GM18867 (cell line): ENCODE data around the gene ARMH3.
"Not testable (repeated sequence)": the region's sequence is repeated elsewhere in the genome, so short reads cannot be mapped to it uniquely, and the experiment has no call there.

ENCODE experiments used
- ATAC-seq: cut with Tn5 transposase; IDR thresholded peaks from one replicate; pipeline ENCODE4 v1.9.1; 2021; ENCODE audit warnings: mild to moderate bottlenecking, moderate library complexity; ENCODE audit not compliant: unreplicated experiment

The ARMH3 gene

DNA sequence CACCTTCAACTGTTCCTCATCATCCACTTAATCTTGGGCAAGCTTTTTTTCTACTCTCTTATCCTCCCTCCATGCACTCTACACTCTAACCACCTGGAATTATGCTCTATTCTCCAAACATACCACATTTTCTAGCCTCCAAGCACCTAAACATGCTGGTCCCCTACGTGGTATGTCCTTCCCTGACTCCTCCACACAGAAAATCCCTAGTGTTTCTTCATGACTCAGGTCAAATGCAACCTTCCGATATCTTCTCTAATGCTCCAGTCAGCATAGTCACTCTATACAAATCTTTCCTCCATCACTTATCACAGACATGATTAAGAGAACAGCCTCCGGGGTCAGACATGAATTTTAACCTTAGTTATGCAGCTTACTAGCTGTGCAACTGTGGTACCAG is 68.8 kb downstream of the ARMH3 start:
- ATAC-seq = no peak

DNA sequence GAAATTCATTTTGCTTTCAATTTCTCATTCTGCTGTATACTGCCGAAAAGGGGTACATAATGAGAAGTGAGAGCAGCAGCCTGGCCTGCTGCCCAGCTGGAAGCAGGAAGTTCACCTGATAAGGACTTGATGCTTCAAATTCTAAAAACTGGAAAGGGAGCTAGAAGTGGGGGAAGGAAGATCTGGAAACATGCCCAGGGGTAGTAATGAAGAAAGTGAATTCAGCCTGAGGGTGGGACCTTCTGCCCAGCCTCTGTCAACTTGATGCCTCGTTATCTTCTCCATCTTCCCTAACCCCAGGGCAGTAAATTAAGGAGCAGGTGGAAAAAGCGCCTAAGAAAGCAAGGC is 69.4 kb downstream of the ARMH3 start:
- no peak for ATAC-seq

DNA sequence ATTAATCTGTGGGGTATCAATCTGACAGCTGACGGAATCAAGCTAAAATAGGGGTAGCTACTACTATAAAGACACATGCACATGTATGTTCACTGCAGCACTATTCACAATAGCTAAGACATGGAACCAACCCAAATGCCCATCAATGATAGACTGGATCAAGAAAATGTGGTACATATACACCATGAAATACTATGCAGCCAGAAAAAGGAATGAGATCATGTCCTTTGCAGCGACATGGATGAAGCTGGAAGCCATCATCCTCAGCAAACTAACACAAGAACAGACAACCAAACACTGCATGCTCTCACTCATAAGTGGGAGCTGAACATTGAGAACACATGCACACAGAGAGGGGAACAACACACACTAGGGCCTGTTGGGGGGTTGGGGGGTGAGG is 75.3 kb downstream of the ARMH3 start:
- ATAC-seq = not testable (repeated sequence)

DNA sequence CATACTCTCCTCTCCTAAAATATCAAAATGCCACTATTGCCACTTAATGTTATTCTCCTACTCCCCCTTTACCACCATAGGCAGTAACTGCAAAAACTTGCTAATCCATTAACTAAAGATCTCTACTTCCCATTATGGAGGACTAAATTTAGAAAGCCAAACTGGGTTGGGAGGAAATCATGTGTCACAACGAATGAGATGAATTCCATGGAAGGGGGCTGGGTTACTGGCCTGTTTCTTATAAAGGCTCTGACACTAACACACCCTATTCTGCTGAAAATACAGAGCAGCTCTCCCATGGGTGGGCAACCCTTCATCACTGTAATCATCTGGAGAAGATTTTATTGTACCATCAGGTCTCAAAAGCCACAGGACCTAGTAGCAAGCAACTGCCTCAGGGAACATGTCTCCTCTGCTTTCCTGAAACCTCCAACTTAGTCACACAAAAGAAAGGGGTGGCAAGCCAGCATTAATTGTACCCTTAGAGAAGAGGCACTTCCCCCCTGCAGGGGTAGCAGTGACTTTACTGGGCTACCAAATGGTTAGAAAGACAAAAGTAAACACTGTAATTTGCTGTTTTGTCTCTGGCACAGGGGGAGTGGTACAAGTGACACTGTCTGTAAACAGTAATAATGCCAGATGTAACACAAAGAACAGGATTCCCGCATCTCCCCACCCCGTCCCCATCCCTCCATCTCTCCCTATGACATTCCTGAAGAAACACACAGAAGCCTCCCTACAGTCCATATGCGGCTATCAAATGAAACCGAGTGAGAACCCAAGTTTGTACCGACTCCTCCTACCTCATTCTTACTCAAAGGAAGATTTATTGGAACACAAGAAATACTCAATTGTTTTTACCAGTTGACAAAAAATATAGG is 81.6 kb downstream of the ARMH3 start:
- ATAC-seq = no peak

DNA sequence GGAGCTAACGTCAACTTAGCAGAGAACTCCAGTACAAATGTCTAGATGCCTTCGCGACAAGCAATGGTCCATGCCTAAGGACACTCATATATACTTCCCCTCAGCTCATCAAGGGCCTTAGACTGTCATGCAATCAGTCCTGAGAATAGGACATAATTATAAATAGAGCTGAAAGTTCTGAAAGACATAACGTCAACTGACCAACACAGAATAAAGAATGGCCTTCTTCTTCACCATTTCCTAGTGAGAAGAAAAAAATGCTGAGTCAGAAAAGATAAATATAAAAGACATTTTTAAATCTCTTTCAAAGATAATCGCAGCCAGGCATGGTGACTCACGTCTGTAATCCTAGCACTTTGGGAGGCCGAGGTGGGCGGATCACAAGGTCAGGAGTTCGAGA is 83.2 kb downstream of the ARMH3 start:
- no peak for ATAC-seq

DNA sequence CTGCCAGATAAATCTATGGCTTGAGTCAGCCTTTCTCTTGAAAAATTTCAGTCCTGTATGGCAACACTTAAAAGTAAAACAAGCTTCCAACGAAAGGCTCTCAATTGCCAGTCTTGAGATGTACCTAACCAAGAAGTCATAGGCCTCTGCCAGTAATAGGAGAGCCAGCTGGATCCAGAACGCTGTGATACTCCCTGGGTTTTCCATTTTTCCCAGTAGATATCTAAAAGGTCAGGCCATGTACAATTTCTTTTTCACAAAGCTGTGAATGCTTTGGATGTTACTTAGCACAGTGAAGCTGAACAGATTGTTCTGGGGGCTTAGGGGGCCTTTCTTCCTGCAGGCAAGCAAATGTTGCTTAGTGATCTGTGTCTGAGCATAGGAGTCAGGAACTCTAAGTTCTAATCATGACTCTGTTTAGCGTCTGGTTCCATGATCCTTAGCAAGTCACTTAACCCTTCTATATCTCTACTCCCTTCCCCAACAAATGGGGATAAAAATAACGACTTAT is 86.5 kb downstream of the ARMH3 start:
- no peak for ATAC-seq

DNA sequence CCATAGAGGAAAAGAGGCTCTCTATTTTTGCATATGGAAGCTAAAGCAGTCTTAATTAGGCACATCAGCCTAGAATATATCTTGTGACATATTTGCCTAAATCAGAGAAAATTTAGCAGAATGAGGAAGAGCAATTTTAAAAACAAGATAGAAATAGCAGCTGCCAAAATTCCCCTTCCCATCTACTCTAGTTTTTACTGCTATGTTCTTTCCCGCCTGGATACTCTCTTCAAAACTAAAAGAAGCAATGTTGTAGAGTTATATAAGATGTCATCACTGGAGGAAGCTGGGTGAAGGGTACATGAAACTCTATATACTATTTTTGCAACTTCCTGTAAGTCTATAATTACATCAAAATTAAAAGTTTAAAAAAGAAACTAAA is 87.0 kb downstream of the ARMH3 start:
- no peak for ATAC-seq

DNA sequence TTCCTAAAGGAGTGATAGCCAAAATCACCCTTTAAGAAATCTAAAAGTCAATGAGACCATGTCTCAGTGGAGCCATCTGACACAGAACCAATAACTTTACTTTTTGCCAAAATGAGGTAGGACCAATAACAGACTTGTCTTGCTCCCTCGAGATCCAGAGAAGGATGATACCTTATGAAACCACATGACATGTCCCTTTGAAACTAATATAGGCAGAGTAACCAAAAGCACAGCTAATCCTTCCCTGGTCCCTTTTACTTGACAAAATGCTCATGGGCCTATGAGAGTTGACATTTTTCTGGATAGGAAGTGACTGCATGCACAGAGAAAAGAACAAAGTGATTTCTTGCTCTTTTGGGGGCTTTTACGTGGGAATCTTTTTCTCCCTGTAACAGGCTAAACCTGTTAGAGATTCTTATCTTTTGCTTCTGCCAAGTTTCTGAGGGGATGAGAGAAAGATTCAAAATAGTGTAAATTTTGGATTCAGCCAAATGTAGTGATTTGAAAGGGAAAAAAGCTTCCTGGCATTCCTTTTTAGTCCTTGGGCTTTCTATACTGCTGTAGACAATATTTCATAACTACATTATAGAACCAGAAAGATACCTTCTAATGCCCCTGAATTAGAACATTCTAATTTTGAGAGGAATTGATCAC is 87.6 kb downstream of the ARMH3 start:
- ATAC-seq = no peak

DNA sequence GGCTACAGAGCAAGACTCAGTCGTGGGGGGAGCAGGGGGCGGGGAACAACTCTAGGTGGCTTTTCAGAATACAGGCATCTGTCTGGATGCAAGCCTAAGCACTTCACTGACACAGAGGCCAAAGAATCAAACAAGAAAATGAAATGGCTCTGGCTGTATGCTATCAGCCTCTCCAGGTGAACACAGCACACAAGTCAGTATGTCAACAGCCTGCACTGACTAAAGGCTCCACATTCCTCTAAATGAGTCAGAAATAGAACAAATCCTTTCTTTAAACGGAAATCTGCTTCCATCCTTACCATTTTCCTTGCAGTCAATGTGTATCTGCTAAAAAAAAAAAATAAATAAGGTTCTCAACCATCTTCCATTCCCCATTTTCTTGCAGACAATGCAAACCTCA is 88.3 kb downstream of the ARMH3 start:
- no peak for ATAC-seq

DNA sequence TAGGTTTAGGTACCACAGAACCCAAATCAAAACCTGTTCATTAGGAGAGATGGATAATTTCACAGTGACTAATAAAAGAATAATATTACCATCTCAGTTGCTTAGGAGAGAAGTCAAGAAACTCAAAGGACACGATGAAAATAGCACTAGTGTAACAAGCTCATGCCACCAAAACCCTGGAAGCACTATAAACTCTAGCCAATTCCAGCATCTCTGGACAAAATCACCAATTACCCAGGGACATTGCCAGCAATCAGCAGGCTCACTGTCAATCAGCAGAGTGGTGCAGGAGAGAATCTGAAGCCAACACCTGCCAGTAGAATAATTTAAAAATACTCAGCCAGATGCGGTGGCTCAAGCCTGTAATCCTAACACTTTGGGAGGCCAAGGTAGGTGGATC is 88.9 kb downstream of the ARMH3 start:
- no peak for ATAC-seq

DNA sequence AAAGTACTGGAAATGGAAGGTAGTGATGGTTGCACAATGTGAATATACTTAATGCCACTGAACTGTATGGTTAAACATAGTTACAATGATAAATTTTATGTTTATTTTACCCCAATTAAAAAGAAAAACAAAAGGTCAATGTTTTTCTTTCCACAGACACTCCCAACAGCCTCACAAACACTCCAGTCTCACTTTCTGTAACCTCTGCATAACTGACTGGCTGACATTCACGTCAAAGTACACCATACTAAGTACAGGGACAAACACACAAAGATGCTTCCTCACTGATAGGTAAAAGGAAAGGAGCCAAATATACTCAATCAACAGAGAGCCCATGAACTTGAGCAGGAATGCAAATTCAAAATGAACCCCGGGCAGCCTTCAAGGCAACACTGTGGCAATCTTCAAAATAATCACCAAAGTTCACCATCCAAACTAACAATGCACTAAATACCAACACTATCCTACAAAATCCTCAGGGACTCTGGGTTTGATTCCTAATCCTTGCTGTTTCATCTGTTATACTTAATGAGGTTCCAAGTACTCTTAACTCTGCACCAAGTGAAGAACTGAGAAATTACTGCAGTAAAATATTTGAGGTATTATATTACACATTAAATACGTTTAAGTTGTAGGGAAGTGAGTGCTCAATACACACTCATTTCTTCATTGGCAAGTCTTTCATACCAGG is 90.8 kb downstream of the ARMH3 start:
- no peak for ATAC-seq

DNA sequence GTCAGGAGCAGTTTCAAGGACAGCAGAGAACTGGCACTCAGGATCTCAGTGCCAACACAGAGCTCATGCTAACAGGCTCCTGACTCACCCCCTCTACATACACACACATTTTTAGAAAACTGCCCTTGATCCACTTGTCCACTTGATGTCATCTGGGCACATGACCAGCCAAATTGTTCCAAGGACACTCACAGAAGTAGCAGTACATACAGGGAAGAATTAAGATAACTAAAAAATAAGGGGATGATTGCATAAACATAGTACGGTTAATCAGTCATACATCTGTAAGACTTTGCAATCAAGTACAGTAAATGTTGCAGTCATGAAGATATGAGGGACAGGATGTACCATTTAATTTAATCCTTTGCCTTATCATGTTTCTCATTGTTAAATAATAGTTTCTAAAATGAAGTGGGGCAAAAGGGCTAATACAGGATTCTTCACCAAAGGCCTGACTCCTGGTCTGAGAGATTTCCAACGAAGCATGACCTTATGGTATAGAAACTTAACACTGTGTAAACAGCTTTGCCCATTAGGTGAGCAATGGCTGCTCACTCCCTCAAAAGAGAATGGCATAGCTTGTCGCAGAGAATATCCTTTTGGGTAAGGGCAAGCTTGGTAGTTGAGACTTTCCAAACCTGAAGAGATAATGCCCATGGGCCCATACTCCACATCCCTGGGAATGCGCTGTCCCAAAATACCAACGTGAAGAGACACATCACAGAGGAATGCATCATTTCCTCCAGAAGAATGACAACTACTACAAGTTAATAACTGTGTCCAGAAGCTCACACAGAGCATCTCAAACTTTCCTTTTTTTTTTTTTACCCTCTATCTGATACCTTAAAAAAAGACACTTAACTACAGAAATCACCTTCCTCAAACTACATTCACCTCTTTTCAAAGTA is 94.1 kb downstream of the ARMH3 start:
- ATAC-seq = no peak

DNA sequence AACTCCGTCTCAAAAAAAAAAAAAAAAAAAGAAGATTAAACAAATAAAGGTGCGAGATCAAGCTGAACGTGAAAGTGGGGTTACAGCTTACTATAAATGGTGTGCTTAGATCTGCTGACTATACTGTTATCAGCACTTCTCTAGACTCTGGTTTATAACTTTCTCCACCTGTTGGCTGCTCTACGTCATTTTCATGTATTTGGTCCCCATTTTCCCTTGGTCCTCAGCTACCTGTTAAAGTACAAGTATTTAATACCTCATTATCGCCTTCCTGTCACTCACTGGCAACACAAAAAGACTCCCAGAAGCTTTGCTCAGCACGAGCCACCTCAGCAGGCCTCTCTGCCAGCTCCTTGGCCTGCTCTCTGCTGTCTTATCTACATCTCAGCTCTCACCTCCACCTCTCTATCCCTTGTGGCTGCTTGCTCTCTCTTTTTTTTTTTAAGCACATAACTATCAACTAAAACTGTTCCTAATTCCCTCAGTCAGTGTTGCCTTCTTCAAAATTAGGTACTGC is 95.0 kb downstream of the ARMH3 start:
- no peak for ATAC-seq

DNA sequence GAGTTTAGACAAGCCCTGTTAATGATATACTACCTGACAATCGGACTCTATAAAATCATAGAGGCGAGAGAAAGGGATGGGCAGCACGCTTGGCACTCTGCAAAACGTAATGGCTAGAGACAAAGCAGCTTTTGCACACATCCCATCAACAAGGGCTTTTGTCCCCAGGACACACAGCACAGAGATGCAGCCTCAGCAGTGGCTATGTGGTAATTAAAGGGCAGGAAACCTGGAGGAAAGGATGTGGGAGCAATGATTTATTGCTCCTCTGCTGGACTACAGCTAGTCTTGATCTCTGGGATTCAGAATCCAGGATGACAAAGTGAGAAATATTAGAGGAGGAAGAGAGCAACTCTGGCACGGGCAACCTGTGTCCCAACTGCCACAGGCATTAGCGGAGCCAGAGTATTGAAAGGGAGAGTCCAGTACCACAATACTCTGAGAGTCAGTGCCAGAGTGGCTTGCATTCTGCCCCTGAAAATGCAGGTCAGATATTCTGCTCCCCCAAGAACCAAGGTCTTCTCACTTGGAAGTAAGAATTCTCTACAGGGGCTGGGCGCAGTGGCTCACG is 96.5 kb downstream of the ARMH3 start:
- no peak for ATAC-seq

DNA sequence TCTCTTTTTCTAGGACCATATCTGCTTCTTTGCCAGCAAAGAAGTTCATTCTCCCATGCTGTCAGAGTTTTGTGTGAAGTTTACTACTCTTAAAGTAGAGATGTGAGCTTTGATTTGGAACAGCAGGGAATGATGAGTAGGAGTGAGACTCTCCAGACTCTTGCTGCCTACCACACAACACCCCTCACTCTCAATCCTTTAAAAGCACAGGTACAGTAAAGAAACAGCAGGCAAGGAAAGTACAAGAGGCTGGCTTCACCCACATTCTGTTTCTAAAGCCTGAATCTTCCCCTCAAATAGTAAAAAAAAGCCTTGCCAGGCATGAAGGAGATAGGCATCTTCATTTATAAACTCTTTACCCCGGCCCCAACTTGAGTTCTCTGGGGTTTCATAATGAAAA is 97.3 kb downstream of the ARMH3 start:
- no peak for ATAC-seq

DNA sequence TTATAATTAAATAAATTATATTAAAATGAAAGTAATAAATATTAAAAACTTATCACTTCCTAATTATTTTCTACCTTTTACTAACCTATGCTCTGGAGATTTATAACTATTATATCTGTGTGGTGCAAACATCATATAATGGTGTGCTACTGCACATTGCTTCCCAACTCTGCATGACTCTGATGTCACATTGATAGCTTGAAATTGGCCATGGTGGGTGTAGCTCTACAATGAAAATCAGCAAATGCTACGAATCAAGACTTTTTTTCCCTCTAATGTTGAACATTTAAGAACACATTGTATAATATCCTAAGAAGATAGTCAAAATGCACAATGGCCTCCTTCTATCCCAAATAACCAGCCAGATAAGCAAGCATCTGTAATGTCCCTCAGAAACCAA is 99.1 kb downstream of the ARMH3 start:
- no peak for ATAC-seq

DNA sequence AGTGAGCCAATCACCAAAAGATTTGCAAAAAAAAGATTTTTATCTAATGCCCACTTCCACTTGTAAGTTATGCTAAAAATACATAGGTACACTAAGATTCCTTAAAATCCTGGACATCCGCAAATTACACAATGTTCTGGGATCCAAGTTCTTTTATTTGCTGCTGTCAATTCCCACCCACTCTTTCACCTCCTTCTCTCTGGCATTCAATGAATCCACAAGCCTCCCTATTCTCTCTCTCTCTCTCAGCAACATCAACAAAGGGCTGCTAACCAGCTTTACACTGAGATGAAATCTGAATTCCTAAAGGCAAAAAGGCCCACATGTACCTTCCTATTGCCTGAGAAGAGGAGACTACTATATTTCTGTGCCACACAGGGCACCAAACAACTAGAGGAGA is 99.9 kb downstream of the ARMH3 start:
- no peak for ATAC-seq

DNA sequence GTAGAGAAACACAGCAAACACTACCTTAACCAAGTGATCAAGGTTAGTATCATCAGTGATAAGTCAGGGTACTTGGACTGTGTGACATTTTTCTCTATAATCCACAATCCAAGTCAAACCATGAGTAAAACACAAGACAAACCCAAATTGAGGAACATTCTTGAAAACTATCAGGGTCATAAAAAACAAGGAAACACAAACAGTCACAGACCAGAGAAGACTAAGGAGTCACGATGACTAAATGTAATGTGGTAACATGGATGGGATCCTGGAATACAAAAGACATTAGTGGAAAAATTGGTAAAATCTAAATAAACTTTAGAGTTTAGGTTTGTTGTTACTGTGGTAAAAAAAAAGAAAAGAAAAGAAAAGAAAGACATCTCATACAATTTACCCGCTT is 103.8 kb downstream of the ARMH3 start:
- ATAC-seq = no peak

DNA sequence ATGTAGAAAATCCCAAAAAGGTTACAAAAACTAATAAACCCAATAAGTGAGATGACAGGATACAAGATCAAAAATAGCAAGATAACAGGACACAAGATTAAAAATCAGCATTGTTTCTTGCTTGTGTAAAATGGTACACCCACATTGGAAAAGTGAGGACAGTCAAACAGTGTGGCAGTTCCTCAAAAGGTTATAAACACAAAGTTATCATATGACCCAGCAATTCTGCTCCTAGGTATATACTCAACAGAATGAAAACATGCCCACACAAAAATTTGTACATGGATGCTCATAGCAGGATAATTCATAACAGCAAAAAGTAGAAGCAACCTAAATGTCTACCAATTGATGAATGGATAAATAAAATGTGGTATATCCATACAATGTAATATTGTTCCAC is 105.8 kb downstream of the ARMH3 start:
- ATAC-seq = no peak

DNA sequence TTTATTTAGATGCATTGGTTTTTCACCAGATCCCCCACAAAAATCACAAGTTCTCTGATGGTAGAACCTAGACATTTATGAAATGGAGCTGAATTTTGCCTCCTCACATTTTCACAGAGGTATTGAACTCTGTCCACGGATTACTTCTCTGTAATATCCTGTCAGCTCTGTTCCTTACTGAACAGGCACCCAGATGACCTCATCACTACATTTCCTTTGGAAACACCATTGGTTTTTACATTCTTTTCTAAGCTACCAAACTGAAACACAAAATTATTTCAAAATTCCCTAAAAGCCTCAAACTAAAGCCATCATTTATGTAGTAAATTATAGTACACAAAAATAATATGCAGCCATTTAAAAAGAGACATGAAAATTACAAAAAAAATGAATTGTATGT is 114.1 kb downstream of the ARMH3 start:
- no peak for ATAC-seq
